AG09309 (cell line): Measurements from ENCODE around the gene NACAD.
A peak's percentile ranks its signal among the peaks of the same experiment; 100 is the strongest.
"Not testable (repeated sequence)": the region's sequence is repeated elsewhere in the genome, so short reads cannot be mapped to it uniquely, and the experiment has no call there.

ENCODE experiments used
- DNase-seq: peaks from one replicate; pipeline ENCODE4 v3.0.0-alpha.2; 2010; ENCODE audit warnings: low read depth
- H3K4me3 ChIP-seq: 2 replicates; pipeline ENCODE4 v1.5.1; 2011; ENCODE audit warnings: mild to moderate bottlenecking, low read depth, low read length, moderate library complexity; ENCODE audit not compliant: control insufficient read depth
- CTCF ChIP-seq: IDR thresholded peaks from 2 replicates; pipeline ENCODE4 v1.5.1; 2011; ENCODE audit warnings: mild to moderate bottlenecking, low read depth, low read length, inconsistent platforms; ENCODE audit not compliant: insufficient read depth, control insufficient read depth; ENCODE audit errors: missing control alignments

NACAD gene

DNA sequence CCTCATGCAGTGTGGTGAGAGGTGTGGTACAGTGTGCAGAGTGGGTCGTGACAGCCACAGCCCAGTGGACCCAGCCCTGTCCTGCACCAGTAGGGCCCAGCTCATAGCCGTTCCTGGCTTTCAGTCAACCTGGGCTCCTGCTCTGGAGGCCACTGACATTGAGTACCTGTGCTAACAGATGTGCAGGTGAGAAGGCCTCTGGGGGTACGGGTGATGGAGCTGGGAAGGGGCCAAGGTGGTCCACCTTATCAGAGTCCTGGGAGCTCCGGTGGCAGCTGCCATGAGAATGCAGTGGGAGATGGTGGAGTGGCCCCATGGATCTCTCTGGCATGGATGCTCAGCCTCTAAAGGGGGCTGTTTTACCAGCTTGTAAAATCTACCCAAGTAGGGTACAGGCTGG lies 28.8 kb upstream of the NACAD start:
- no peak for DNase-seq
- no peak overlapping the region for H3K4me3 ChIP-seq
- TF ChIP-seq CTCF = no peak

DNA sequence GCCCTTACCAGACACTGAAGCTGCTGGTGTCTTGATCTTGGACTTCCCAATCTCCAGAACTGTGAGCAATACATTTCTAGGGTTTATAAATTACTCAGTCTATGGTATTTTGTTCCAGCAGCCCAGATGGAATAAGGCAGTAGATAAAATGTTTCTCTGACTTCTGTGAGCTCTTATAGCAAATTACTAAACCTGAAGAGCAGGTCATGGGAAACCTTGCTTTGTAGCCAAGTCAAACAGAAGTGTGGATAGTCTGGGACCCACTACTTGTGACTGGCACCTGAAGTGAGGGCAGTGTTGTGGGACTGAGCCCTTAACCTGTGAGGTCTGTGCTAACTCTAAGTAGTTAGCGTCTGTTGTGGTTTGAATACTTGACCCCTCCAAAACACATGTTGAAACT lies 27.3 kb upstream of the NACAD start:
- H3K4me3 ChIP-seq = no peak overlapping the region

GRCh38 chr7:45114926-45115325 lies 26.2 kb upstream of the NACAD start:
- H3K4me3 ChIP-seq = no peak overlapping the region
- no peak for TF ChIP-seq CTCF

More for the DNA sequence above, 27.3 kb upstream of the NACAD start:
- DNase-seq = no peak
- TF ChIP-seq CTCF = no peak

GRCh38 chr7:45114257-45114656 lies 25.5 kb upstream of the NACAD start:
- H3K4me3 ChIP-seq, DNase-seq: not testable (repeated sequence)

More at GRCh38 chr7:45114926-45115325, 26.2 kb upstream of the NACAD start:
- no peak for DNase-seq

GRCh38 chr7:45112648-45113047 lies 23.9 kb upstream of the NACAD start:
- no peak overlapping the region for H3K4me3 ChIP-seq
- no peak for TF ChIP-seq CTCF
- no peak for DNase-seq

GRCh38 chr7:45111298-45112223 lies 22.8 kb upstream of the NACAD start, which contains the start of gene TBRG4:
Gene TBRG4 (minus strand): TSS chr7:45111697. CDS start chr7:45109237, 2,460 bp downstream.
- H3K4me3 ChIP-seq = peak within 1 kb of the TSS; percentile 71
- peak; percentile 59 for DNase-seq
- no peak for TF ChIP-seq CTCF

GRCh38 chr7:45108863-45109262 lies 20.1 kb upstream of the NACAD start:
- H3K4me3 ChIP-seq = no peak overlapping the region
- TF ChIP-seq CTCF = no peak
- no peak for DNase-seq
